SK-N-SH (cell line): ENCODE data around the gene TADA2A. TPM values are rescaled to one million over a fixed set of nuclear protein-coding genes. Genes with fewer than 3 reads are reported as not detected.

Experiments used
- CTCF ChIA-PET: fragments of 300-600, 350-600 bp; formaldehyde crosslinking; extraction: SDS; loops from one replicate; lab custom pipeline; 2021; lab: Yijun Ruan, JAX
- POLR2A ChIA-PET: fragments of 350-600 bp; sonication (Branson Sonifier 250); formaldehyde crosslinking; extraction: SDS; loops from one replicate; lab custom pipeline; 2020; ENCODE audit warnings: antibody characterized with exemption, inconsistent platforms; lab: Yijun Ruan, JAX
- DNase-seq: peaks from one replicate; pipeline ENCODE4 v3.0.0; 2012
- H2AFZ ChIP-seq: fragments of 200-600 bp; sonication (generic); 2 replicates; pipeline ENCODE4 v1.8.1; 2016; ENCODE audit warnings: antibody characterized with exemption, mild to moderate bottlenecking, low read depth
- H3F3A ChIP-seq: fragments of 200-600 bp; sonication (generic); replicated peaks from 2 replicates; pipeline ENCODE3; 2016; ENCODE audit warnings: antibody characterized with exemption, mild to moderate bottlenecking; ENCODE audit not compliant: insufficient read depth
- H3K27ac ChIP-seq, 2 experiments: fragments of 200-500 bp in 1 of 2; fragments of 200-600 bp in 1 of 2; sonication (Bioruptor generic) in 1 of 2; sonication (generic), shearing (Covaris generic) in 1 of 2; 2 replicates each; pipeline versions ENCODE4 v1.5.1 to v1.6.1; 2014 to 2016; ENCODE audit warnings: low read depth in 2 of 2, inconsistent platforms in 1 of 2, low read length in 1 of 2, mild to moderate bottlenecking in 1 of 2, mixed read lengths in 1 of 2
- H3K27me3 ChIP-seq: fragments of 200-600 bp; sonication (generic), shearing (Covaris generic); 2 replicates; pipeline ENCODE4 v1.6.1; 2016; ENCODE audit warnings: mixed run types; ENCODE audit not compliant: insufficient read depth
- H3K36me3 ChIP-seq, 2 experiments: fragments of 200-500 bp in 1 of 2; fragments of 200-600 bp in 1 of 2; sonication (Bioruptor generic) in 1 of 2; sonication (generic) in 1 of 2; replicated peaks in 1 of 2; 2 replicates each; pipeline versions ENCODE3 to v1.5.1; 2014 to 2016; ENCODE audit warnings: low read length in 1 of 2, mild to moderate bottlenecking in 1 of 2; ENCODE audit not compliant: insufficient read depth in 2 of 2, control insufficient read depth in 1 of 2
- H3K4me1 ChIP-seq, 2 experiments: fragments of 200-500 bp in 1 of 2; fragments of 200-600 bp in 1 of 2; sonication (Bioruptor generic) in 1 of 2; sonication (generic), shearing (Covaris generic) in 1 of 2; 2 replicates each; pipeline versions ENCODE4 v1.5.1 to v1.6.1; 2014 to 2016; ENCODE audit warnings: low read depth in 1 of 2, low read length in 1 of 2, mixed run types in 1 of 2; ENCODE audit not compliant: insufficient read depth in 2 of 2, control insufficient read depth in 1 of 2
- H3K4me2 ChIP-seq: fragments of 200-600 bp; sonication (generic), shearing (Covaris generic); 2 replicates; pipeline ENCODE4 v1.6.1; 2017; ENCODE audit warnings: mixed run types
- H3K4me3 ChIP-seq, 2 experiments: fragments of 200-500 bp in 1 of 2; fragments of 200-600 bp in 1 of 2; sonication (Bioruptor generic) in 1 of 2; sonication (generic), shearing (Covaris generic) in 1 of 2; 2 replicates each; pipeline versions ENCODE4 v1.5.1 to v1.8.1; 2014 to 2016; ENCODE audit warnings: low read depth in 2 of 2, inconsistent platforms in 1 of 2, low read length in 1 of 2, mild to moderate bottlenecking in 1 of 2, mixed read lengths in 1 of 2, moderate library complexity in 1 of 2
- H3K79me2 ChIP-seq: fragments of 200-600 bp; sonication (generic); 2 replicates; pipeline ENCODE4 v1.8.1; 2017; ENCODE audit warnings: mild to moderate bottlenecking; ENCODE audit not compliant: insufficient read depth
- H3K9ac ChIP-seq: fragments of 200-600 bp; sonication (generic); 2 replicates; pipeline ENCODE4 v1.6.1; 2017; ENCODE audit warnings: mixed run types
- H3K9me2 ChIP-seq: fragments of 200-600 bp; sonication (generic); 2 replicates; pipeline ENCODE4 v1.6.1; 2017; ENCODE audit warnings: mixed run types
- H3K9me3 ChIP-seq: fragments of 200-600 bp; sonication (generic); 2 replicates; pipeline ENCODE4 v1.6.1; 2017; ENCODE audit warnings: mixed run types, mild to moderate bottlenecking, moderate library complexity
- H4K20me1 ChIP-seq: fragments of 200-600 bp; sonication (generic); 2 replicates; pipeline ENCODE4 v1.6.1; 2017; ENCODE audit warnings: mild to moderate bottlenecking, mixed run types; ENCODE audit not compliant: insufficient read depth
- CHD2 ChIP-seq: fragments of 150-350 bp; IDR thresholded peaks from 2 replicates; pipeline ENCODE4 v1.6.1; 2018; ENCODE audit warnings: low read length; ENCODE audit not compliant: partially characterized antibody
- EP300 ChIP-seq, 2 experiments: IDR thresholded peaks; 2 replicates each; pipeline versions ENCODE4 v1.4.0 to v1.6.1; 2012; ENCODE audit warnings: borderline replicate concordance in 1 of 2, low read depth in 1 of 2, low read length in 1 of 2
- EZH2phosphoT487 ChIP-seq: fragments of 200-600 bp; sonication (generic); IDR thresholded peaks from 2 replicates; pipeline ENCODE4 v1.6.1; 2017; ENCODE audit warnings: low read depth, mixed run types, mild to moderate bottlenecking, antibody characterized with exemption, moderate library complexity, borderline replicate concordance
- FOXJ3 ChIP-seq: sonication (generic); formaldehyde crosslinking; IDR thresholded peaks from 2 replicates; pipeline ENCODE4 v1.5.1; 2020; ENCODE audit warnings: mild to moderate bottlenecking, missing genetic modification reagents
- FOXM1 ChIP-seq: IDR thresholded peaks from 2 replicates; pipeline ENCODE4 v1.4.0; 2012; ENCODE audit warnings: low read depth, mild to moderate bottlenecking
- GATA2 ChIP-seq: sonication (generic); formaldehyde crosslinking; IDR thresholded peaks from 2 replicates; pipeline ENCODE4 v1.5.0; 2020; ENCODE audit warnings: mild to moderate bottlenecking, missing genetic modification reagents
- MXI1 ChIP-seq: IDR thresholded peaks from 2 replicates; pipeline ENCODE4 v1.6.1; 2012; ENCODE audit warnings: mild to moderate bottlenecking, low read depth, low read length, improper control_type of control experiment
- NFIC ChIP-seq: IDR thresholded peaks from 2 replicates; pipeline ENCODE4 v1.4.0; 2012; ENCODE audit warnings: borderline replicate concordance
- RCOR1 ChIP-seq: fragments of 150-350 bp; IDR thresholded peaks from 2 replicates; pipeline ENCODE4 v1.6.1; 2017; ENCODE audit warnings: antibody characterized with exemption, low read length
- RFX5 ChIP-seq: IDR thresholded peaks from 2 replicates; pipeline ENCODE4 v1.6.1; 2012; ENCODE audit warnings: mild to moderate bottlenecking, improper control_type of control experiment, low read length
- SMC3 ChIP-seq: IDR thresholded peaks from 2 replicates; pipeline ENCODE4 v1.6.1; 2012; ENCODE audit warnings: low read depth, low read length, improper control_type of control experiment
- TAF1 ChIP-seq: IDR thresholded peaks from 2 replicates; pipeline ENCODE4 v1.6.1; 2012; ENCODE audit warnings: low read depth, mild to moderate bottlenecking, low read length, moderate library complexity, borderline replicate concordance
- YY1 ChIP-seq: IDR thresholded peaks from 2 replicates; pipeline ENCODE4 v1.4.0; 2012; ENCODE audit warnings: low read depth, mild to moderate bottlenecking
- WGBS: methylation state at CpG from one replicate; pipeline ENCODE4 v1.1.6; 2017; ENCODE audit warnings: low lambda C conversion rate; 5-methylcytosine and 5-hydroxymethylcytosine counted together
- polyA plus RNA-seq, 3 experiments: library from polyadenylated mRNA; depleted of rRNA; stranded (reverse); fragments of >200 nt; gene quantifications; 2 replicates each; pipeline ENCODE4 v1.2.3, GENCODE V29; 2012
- TF ChIP-seq, protein P1 (sequence below): fragments of 200-600 bp; sonication (generic); IDR thresholded peaks from 2 replicates; pipeline ENCODE4 v1.6.1; 2017; ENCODE audit warnings: antibody characterized with exemption, mild to moderate bottlenecking, moderate library complexity
- TF ChIP-seq, protein P2 (sequence below): fragments of 150-350 bp; IDR thresholded peaks from 2 replicates; pipeline ENCODE4 v1.6.1; 2016; ENCODE audit warnings: mild to moderate bottlenecking, low read depth, low read length

Gene TADA2A
- polyA plus RNA-seq, 1 of the 3 experiments (the other 2 are of a cell fraction), result 9.7 TPM

DNA sequence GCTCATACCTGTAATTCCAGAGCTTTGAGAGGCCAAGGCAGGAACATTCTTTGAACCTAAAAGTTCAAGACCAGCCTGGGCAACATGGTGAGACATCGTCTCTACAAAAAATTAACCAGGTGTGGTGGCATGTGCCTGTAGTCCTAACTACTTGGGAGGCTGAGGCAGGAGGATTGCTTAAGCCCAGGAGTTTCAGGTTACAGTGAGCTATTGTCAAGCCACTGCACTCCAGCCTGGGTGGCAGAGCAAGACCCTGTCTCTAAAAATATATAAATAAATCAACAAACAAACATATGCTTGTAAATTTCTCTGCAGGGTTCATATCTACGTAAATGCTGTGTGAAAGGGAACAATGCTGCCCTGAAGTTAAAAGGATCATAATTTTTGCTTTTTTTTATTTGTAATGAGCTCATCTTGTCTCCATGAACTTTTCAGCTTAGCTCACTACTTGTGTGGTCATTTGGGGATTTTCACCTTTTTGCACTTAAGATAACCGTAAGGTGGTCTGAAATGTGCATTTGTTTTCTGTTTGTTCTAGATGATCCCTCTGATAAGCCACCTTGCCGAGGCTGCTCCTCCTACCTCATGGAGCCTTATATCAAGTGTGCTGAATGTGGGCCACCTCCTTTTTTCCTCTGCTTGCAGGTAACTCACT is 16.4 kb downstream of the TADA2A start:
- Histone ChIP-seq H3K4me2 (no peak overlapping the region), H4K20me1 (0 out of 2 replicates have a peak, but pooled peaks cover 4% of the 10 kb centered on the region), H3K27me3 (no peaks in the 10 kb centered on the region), H3K36me3 (peaks cover 18 to 62% of the 10 kb centered on the region in 2 experiments), H3K4me1 (no peaks in the 10 kb centered on the region), H3K9ac (no peak overlapping the region), H3K79me2 (peaks cover 25% of the 10 kb centered on the region), H3K4me3 (no peak overlapping the region), H3K9me3 (no peaks in the 10 kb centered on the region), H3F3A (no peaks in the 10 kb centered on the region), H3K9me2 (no peaks in the 10 kb centered on the region)
- ChIA-PET CTCF (interaction anchor here (0.7 to 1.2 kb wide), 2 partner anchors 57 to 147 kb away, joined by 3 to 4 read pairs; no protein-coding TSS in a partner anchor), POLR2A (no interaction called here)
- TF ChIP-seq FOXM1, result no peak
- TF ChIP-seq CHD2, result no peak
- no peak for TF ChIP-seq YY1
- TF ChIP-seq SMC3, result no peak
- no peak for TF ChIP-seq RFX5
- TF ChIP-seq, protein P1, sequence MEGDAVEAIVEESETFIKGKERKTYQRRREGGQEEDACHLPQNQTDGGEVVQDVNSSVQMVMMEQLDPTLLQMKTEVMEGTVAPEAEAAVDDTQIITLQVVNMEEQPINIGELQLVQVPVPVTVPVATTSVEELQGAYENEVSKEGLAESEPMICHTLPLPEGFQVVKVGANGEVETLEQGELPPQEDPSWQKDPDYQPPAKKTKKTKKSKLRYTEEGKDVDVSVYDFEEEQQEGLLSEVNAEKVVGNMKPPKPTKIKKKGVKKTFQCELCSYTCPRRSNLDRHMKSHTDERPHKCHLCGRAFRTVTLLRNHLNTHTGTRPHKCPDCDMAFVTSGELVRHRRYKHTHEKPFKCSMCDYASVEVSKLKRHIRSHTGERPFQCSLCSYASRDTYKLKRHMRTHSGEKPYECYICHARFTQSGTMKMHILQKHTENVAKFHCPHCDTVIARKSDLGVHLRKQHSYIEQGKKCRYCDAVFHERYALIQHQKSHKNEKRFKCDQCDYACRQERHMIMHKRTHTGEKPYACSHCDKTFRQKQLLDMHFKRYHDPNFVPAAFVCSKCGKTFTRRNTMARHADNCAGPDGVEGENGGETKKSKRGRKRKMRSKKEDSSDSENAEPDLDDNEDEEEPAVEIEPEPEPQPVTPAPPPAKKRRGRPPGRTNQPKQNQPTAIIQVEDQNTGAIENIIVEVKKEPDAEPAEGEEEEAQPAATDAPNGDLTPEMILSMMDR, result no peak
- TF ChIP-seq MXI1, result no peak
- TF ChIP-seq EZH2phosphoT487, result no peak
- no peak for TF ChIP-seq EP300 (IDR thresholded peaks at IDR 0.05; ENCODE audit: borderline replicate concordance in 1 of 2, low read depth in 1 of 2, low read length in 1 of 2)
- TF ChIP-seq, all 33 proteins: peak for 0
- WGBS, result 79% methylated on average over 4 of the region's 4 CpGs
- H2AFZ ChIP-seq, result no peak overlapping the region
- H3K27ac ChIP-seq, result no peak overlapping the region
- no peak for DNase-seq

DNA sequence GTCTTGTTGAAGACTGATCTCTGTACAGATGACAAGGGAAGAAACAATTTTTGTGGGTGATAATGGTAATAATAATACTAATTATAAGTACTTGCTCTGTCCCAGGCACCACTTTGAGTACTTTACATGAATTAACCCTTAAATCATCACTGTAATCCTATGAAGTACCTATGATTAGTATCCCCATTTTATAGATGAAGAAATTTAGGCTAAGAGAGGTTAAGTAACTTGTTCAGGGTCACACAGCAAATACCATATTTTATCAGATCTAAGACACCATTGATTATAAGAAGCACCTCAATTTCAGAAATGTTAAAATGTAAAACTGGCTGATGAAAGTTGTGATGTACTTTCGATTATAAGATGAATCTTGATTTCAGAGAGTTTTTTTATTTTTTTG is 18.6 kb downstream of the TADA2A start:
- no peaks in the 10 kb centered on the region for H3K9me2 ChIP-seq
- no peak overlapping the region for H3K9ac ChIP-seq
- no peaks in the 10 kb centered on the region for H3K27me3 ChIP-seq
- ChIA-PET POLR2A (no interaction called here), CTCF (interaction anchor here (2.0 to 2.3 kb wide), 2 partner anchors 13 to 52 kb away, joined by 5 to 7 read pairs; no protein-coding TSS in a partner anchor)
- peaks cover 7% of the 10 kb centered on the region for H3F3A ChIP-seq
- 0 out of 2 replicates have a peak, but pooled peaks cover 4% of the 10 kb centered on the region for H4K20me1 ChIP-seq
- H3K36me3 ChIP-seq, result peaks cover 23 to 62% of the 10 kb centered on the region in 2 experiments
- no peak overlapping the region for H3K27ac ChIP-seq
- 97% methylated on average over 1 of the region's 1 CpG for WGBS
- H2AFZ ChIP-seq, result no peak overlapping the region
- no peaks in the 10 kb centered on the region for H3K9me3 ChIP-seq
- no peak for DNase-seq
- no peaks in the 10 kb centered on the region for H3K4me1 ChIP-seq
- TF ChIP-seq RCOR1, result no peak
- TF ChIP-seq FOXJ3, result no peak
- TF ChIP-seq, protein P2, sequence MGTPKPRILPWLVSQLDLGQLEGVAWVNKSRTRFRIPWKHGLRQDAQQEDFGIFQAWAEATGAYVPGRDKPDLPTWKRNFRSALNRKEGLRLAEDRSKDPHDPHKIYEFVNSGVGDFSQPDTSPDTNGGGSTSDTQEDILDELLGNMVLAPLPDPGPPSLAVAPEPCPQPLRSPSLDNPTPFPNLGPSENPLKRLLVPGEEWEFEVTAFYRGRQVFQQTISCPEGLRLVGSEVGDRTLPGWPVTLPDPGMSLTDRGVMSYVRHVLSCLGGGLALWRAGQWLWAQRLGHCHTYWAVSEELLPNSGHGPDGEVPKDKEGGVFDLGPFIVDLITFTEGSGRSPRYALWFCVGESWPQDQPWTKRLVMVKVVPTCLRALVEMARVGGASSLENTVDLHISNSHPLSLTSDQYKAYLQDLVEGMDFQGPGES, result no peak
- TF ChIP-seq TAF1, result no peak
- no peak for TF ChIP-seq NFIC
- TF ChIP-seq GATA2, result no peak
- TF ChIP-seq EZH2phosphoT487, result no peak
- peaks cover 9% of the 10 kb centered on the region; the same call in 1 of the 2 replicates for H3K79me2 ChIP-seq
- no peak overlapping the region for H3K4me2 ChIP-seq
- no peak overlapping the region for H3K4me3 ChIP-seq
